Measurements from ENCODE around the gene RPA1.

GRCh38 chr17:1796800-1797199 lies 33.0 kb upstream of the RPA1 start:
- TF ChIP-seq, protein P1, sequence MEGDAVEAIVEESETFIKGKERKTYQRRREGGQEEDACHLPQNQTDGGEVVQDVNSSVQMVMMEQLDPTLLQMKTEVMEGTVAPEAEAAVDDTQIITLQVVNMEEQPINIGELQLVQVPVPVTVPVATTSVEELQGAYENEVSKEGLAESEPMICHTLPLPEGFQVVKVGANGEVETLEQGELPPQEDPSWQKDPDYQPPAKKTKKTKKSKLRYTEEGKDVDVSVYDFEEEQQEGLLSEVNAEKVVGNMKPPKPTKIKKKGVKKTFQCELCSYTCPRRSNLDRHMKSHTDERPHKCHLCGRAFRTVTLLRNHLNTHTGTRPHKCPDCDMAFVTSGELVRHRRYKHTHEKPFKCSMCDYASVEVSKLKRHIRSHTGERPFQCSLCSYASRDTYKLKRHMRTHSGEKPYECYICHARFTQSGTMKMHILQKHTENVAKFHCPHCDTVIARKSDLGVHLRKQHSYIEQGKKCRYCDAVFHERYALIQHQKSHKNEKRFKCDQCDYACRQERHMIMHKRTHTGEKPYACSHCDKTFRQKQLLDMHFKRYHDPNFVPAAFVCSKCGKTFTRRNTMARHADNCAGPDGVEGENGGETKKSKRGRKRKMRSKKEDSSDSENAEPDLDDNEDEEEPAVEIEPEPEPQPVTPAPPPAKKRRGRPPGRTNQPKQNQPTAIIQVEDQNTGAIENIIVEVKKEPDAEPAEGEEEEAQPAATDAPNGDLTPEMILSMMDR (IDR thresholded peaks at IDR 0.05): no peak
- TF ChIP-seq POLR2A (IDR thresholded peaks at IDR 0.05) (no peak), EP300 (IDR thresholded peaks at IDR 0.05) (no peak), POLR2AphosphoS5 (IDR thresholded peaks at IDR 0.05) (peak in 1 of 3 donors; percentile 50)
